Measurements from ENCODE around the gene RBBP5.

The RBBP5 gene

DNA sequence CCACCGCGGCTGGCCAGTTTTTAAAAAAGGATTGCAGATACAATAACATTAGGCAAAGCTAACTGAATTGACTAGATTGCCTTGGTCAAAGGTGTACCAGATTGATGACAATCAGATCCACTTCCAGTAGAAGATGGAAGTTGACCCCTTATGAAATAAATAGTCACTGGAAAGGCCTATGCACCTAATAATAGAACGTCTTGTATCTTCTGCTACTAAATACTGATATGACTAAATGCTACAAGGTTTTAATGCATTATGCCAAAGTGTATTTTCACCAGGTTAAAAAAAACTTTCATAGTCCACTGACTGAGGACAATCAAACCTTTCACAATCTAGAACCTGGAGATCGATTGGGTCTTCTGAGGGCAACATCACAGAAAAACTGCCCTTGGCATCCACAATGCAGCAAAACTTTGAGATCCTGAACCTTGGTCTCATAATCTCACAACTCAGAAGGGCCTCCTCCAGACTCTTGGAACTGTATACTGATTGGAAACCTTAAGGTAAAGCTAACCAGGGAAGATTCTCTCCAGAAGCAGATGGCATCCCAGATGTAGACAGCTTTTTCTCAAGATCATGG lies 7.8 kb upstream of the RBBP5 start:
- DNase-seq, result no peak

DNA sequence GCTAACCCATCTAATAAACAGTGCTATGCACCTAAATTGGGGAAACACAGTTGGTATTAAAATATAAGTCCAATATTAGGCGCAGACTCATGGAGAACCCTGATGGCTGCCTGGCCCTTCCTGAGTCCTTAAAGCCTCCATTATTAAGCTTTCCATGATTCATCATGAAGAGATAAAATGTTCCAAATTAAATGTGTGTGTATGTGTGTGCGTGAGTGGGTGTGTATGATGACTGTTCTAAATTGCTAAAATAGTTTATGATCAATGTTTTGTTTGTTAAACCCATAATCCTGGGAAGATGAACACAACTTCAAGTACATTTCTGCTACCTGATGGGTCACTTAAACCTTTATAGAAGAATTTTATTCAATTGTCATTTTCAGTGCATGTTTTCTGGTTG lies 6.3 kb upstream of the RBBP5 start:
- no peak for DNase-seq

DNA sequence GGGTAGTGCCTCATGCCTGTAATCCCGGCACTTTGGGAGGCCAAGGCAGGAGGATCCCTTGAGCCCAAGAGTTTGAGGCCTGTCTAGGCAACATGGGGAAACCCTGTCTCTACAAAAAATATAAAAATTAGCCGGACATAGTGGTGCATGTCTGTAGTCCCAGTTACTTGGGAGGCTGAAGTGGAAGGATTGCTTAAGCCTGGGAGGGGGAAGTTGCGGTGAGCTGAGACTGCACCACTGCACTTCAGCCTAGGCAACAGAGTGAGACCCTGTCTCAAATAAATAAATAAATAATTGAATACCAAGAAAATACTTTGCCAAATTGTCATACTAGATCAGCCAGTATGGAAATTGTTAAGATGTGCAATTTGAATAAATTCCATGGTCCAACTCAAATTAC lies 5.9 kb upstream of the RBBP5 start:
- no peak for DNase-seq

DNA sequence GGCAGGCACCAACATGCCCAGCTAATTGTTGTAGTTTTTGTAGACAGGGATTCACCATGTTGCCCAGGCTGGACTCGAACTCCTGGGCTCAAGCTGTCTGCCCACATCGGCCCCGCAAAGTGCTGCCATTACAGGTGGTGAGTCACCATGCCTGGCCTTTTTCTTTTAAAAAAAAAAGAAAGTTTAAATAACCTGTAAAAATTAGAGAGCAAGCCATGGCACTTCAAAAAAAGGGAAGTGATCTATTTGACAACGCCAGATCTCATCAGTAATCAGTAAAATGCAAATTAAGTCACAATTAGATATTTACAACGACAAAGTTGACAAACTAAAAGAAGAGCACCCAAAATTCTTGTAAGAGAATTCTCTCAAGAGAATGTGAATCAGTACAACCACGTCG lies 2.9 kb upstream of the RBBP5 start:
- DNase-seq, result no peak

DNA sequence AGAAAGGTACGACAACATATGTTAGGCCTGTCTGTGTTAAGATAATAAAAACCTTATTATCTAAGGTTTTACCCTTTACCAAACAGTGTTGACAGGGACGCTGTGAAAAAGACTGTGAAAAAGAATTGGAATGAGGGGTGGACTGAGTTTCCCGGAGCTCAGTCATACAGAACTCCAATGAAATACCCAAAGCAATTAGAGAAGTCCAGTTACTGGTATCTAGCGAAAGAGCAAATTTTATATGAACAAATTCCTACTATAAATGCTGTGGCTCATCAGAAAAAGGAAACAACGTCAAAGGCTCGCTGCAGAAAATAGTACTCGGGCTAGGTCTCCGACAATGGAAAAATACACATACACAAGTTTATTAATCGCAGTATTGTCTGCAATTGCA lies 708 bp upstream of the RBBP5 start:
- no peak for DNase-seq

DNA sequence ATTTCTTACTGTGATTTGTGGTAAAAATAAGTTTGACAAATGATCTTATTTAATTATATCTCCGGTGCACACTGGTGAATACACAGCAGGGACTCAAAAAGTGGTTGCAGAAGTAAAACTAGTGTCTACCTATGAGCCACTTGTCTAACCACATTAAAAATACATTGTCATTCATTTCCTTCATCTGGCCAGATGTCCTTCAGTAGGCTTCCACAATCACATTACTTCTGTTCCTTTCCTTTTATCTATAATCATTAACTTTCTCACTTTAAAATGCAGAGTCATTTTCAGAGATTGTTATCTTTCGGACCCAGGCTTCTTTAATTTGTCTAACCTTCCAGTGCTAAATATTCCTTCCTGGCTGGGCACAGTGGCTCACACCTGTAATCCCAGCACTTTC lies 3.0 kb downstream of the RBBP5 start:
- no peak for DNase-seq

DNA sequence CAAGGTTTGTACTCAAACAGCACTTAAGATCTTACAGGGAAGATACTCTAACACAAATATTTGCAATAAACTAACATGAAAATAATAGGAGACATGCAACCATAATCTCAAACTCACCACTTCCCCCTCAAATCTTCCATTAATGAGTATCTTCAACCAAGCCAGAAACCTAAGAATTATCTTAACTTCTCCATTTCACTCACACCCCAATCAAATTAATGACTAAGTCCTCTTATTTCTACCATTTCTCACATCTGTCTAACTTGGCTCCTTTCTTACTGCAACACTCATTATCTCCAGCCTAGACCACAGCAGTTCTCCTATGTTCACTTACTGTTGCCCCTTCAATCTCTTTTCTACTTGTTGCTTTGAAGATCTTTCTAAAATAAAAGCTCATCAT lies 10.4 kb downstream of the RBBP5 start:
- no peak for DNase-seq

DNA sequence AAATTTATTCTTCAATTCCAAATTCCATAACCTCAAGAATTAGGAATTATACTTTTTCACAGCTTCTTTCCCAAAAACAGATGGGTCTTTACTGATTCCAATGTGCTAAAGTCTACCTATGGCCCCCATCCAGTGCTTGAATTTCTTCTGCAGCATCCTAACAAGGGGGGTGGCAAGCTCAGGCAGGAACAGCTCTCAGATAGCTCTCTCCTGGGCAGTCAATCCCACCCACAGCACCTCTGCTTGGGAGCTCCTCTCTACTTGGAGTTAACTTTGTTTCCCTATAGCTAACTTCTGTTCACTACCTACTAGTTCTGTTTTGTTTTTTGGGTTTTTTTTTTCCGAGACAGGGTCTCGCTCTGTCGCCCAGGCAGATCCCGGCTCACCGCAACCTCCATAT lies 12.1 kb downstream of the RBBP5 start:
- DNase-seq, result no peak

DNA sequence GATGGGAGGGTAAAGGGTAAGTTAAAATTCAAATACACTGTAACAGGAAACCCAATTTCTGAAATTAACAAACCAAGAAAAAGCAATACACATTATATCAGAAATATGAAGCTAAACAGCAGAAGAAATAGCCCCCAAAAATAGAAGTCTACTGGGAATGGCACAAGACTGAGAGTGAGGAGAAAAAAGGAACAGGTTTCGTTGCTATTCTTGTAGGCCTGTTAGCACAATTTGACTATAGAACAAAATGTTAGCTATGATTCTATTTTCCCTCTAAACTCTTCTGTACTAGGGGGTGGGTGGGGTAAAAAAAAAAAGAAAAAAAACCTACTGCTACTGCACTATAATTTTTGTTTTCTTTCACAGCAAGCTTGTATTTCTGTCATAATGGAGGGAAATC lies 12.5 kb downstream of the RBBP5 start:
- no peak for DNase-seq

DNA sequence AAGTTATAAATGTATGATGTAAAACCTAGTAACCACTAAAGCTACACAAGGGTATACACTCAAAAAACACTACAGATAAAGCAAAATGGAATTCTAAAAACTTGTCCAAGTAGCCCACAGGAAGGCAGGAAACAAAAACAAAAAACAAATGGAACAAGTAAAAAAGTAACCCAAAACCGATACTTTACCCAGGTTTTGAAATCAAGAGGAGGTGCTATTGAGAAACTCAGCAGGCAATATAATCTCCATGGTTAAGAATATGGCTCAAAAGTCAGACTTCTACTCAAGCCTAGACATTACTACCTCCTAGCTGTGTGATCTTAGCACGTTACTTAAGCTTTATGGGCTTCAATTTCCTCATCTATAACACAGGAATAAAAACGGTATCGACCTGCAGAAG lies 13.3 kb downstream of the RBBP5 start:
- DNase-seq, result no peak

DNA sequence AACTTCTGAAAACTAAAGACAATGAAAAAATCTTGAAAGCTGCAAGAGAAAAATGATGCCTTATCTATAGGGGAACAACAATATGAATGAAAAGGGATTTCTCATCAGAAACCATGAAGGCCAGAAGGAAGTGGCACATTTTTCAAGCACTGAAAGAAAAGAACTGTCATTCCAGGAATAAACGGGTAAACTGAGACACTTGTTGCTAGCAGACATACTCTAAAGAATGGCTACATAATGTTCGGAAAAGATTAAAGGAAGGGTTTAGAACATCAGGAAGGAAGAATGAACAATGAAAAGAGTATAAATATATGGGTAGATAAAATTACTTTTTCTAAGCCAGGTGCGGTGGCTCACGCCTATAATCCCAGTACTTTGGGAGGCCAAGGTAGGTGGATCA lies 14.5 kb downstream of the RBBP5 start:
- DNase-seq, result no peak

DNA sequence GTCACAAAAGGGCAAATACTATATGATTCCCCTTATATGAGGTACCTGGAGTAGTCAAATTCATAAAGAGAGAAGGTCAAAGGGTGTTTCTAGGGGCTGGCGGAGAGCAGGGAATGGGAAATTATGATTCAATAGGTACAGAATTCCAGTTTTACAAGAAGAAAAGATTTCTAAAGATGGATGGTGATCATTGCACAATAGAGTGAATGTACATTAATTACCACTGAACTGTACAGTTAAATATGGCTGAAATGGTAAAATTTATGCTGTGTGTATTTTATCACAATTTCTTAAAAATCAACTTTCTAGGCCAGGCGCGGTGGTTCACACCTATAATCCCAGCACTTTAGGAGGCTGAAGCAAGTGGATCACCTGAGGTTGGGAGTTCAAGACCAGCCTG lies 19.4 kb downstream of the RBBP5 start:
- DNase-seq, result no peak

DNA sequence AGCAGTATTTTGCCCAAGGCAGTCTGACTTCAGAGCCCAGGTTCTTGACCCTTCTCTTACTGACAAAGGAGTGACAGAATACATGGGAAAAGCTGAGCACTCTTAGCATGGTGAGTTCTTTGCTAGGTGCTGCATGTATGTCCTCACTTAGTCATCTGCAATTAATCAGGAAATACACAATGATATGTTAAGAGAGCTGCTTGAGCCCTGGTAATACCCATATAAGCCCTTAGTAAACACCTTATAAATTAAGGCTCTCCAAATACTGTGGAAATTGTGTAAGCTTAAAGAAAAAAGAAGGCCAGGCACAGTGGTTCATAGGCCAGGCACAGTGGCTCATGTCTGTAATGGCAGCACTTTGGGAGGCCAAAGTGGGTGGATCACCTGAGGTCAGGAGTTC lies 23.5 kb downstream of the RBBP5 start:
- no peak for DNase-seq

DNA sequence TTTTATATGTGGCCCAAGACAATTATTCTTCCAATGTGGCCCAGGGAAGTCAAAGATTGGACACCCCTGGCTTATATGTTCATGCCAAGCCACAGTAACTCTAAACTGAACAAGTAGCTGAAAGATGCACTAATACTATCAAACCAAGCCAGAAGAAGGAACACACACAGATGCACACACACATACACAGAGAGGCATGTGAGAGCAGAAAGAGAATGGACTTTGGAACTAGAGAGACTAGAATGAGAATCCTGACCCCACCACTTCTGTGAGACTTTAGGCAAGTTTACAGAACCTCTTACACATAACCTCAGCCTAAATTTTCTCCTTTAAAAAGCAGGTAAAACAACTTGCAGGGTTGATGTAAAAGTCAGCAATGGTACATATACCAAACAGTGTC lies 26.4 kb downstream of the RBBP5 start:
- no peak for DNase-seq

DNA sequence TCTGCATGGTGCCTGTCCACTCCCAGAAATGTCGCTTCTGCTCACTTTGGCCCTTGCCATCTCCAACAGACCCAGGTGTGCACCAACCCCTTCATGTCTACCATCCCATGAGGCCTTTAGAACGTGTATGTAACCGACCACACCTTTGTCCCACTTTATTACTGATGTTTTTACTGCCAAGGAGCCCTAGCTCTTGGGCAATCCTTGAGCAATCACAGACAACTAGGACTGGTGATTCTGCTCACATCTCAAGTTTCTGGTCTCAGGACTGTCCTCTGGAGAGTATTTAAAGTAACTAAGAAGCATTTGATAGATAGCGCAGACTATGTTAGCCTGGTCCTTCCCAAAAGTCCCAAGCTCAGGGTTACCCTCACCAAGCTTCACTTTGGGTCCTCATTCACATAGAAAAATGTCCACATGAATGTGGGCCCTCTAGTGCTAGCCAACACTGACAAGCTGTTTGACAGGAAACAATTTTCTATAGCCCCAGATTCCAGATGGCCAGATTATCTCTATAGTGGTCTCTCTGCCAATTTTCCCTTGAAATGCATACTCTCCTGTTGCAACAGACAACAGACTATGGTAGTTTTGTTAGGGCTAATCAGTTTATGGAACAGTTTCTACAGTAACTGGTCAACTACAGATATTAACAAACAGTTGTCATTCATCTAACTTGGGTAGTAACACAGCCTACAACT lies 30.6 kb downstream of the RBBP5 start:
- DNase-seq, result no peak

DNA sequence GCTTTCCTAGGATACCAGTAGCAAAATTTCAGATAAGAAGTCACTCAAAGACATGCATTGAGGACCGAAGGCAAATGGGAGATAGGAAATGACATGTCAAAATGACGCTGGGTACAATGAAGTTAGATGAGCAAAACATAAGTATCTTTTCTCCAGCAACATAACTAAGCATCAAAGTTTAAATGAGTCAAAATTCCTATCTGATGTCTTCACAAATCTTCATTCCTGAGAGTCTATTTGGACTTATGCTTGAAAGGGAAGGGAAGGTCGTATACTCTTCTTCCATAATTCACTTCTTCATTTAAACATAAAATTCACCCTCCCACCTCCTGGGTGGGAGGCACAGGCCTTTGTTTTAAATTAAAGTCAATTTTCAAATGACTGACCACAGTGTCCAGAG lies 33.4 kb downstream of the RBBP5 start:
- no peak for DNase-seq

DNA sequence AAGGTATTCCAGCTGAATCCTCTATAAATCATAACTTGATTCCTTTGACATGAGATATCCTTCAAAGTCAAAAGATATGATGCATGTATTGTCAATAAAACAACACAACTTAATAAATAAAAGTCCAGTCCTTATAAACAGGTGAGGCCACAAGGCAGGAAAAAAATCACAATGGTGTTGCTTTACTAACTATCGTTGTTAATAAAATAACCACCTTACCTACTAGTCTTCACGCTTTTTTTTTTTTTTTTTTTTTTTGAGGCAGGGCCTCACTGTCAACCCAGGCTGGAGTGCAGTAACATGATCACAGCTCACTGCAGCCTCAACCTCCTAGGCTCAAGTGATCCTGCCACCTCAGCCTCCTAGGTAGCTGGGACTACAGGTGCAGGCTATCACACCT lies 37.4 kb downstream of the RBBP5 start, which contains the start of gene TMEM81:
TMEM81 (minus strand) TSS at position 101 of the 400 bp plus-strand sequence. CDS start 140 bp downstream, outside the sequence.
- DNase-seq, result no peak

DNA sequence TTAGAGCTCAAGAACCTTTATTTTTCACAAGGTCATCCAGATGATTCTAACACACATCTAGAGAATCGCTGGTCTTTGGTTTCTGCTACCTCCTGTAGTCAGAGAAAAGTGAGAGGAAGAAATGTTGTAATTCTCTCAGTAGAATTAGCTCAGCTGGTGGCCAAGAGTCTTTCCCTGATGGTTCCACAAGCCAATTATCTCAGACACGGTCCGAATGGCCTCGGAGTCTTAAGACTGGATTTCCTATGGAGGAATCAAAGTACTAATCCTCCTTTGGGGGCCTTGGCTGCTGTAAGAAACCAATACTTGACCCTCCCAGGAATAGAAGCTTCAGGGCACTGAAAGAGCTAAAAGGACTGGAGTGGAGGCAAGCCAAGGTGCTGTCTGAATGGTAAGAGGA lies 39.3 kb downstream of the RBBP5 start:
- no peak for DNase-seq

DNA sequence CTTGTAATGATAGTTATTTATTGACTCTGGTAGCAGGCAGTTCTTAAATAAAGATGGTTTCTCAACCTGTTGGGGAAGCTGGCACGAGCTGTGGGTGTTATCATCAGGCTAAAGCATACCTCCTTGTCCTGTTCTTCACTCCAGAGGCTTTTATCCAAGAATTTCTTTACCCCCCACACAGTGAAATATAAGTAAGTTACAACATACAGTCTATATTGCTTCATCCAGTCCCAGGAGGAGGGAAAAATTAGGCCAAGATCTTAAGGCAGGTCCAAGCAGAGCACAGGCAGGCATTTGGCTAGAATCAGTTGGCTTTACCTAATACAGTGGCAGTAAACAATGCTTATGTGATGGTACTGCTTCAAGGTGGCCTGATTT lies 43.9 kb downstream of the RBBP5 start:
- no peak for DNase-seq

DNA sequence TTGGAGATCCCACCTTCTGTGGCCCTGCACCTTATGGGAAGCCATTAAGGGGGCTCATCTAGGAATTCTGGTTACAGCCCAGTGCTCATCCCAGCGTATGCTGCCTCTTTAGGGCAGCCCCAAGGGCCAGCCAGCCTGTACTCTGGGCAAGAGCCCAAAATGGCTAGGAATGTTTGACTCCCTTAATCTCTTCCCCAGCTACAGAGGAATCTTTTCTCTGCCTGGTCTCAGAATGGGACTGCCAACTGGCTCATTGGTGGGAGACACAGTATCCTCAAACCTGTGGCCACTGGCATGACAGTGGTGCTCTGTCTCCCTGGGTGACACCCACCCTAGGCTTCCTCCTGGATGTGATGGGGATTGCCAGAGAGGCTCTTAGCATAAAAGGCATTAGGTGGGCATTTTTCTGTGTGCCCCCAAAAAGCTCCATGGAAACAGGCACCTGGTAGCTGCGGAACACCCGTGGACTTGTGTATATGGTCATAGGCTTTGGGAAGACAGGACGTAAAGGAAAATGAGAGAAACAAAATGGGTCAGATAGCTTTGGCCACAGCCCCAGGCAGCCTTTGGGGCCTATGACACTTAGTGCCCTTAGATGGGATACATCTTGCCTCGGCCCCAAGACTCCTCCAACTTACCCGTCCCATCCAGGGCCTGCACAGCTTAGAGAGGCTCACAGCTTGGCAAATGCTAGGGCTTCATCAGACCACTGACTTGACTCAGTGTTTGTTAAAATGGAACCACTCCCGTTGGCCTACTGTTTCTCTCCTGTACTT lies 44.4 kb downstream of the RBBP5 start:
- no peak for DNase-seq

DNA sequence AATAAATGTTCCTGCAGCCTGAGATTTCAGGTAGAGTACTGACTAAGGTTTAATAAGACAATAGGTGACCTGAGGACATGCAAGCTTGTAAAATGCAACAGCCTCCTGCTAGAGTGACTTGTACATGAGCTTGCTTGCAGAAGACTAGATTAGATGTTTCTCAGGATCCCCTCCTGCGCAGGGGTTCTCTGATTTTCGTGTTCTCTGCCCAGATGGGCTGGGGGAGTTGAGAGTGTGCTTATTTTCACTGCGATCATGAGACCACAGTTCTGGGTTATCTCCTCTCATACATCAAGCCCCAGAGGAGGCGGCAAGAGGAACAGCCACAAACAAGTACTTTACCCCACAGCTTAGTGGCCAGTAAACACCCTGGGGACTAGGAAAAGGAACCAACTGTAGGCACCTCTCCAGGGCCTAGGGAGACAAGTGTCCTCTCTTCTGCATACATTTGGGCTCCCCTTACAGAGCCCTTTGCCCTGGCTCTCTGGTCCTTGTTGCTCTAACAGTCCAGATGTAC lies 45.5 kb downstream of the RBBP5 start:
- no peak for DNase-seq

DNA sequence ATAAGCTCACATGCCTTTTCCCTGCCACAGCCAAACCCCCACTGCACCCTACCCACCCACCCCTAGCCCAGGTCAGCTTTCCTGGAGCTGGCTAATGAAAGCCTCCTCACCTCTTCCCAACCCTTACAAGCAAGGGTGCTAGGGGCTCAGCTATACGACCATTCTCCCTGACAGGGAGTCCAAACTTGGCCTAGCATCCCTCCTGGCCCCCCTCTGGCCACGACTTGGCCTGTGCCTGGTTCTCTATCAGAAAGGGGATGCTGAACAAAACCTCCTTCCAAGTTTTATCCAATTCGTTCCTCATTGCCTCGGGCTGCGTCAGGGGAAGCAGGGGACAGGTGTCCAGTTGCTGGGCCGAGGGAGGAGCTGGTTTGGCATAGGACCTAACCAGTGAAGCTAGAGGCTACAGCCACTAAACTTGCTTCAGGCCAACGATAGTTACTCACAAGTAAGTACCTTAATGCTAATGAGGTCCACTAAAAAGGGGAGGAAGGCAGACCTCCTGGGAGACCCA lies 46.1 kb downstream of the RBBP5 start:
- DNase-seq, result no peak

Data from nucleus accumbens (tissue), 56 donors.